Measurements from ENCODE around the gene CENPF. TPM values are rescaled to one million over a fixed set of nuclear protein-coding genes. Genes with fewer than 3 reads are reported as not detected.

CENPF gene
- total and polyA plus RNA-seq, 2 of the 13 experiments (the other 11 are each of a cell fraction or from before 2014, with no cell fraction given) = 14.7 to 84.9 TPM

DNA sequence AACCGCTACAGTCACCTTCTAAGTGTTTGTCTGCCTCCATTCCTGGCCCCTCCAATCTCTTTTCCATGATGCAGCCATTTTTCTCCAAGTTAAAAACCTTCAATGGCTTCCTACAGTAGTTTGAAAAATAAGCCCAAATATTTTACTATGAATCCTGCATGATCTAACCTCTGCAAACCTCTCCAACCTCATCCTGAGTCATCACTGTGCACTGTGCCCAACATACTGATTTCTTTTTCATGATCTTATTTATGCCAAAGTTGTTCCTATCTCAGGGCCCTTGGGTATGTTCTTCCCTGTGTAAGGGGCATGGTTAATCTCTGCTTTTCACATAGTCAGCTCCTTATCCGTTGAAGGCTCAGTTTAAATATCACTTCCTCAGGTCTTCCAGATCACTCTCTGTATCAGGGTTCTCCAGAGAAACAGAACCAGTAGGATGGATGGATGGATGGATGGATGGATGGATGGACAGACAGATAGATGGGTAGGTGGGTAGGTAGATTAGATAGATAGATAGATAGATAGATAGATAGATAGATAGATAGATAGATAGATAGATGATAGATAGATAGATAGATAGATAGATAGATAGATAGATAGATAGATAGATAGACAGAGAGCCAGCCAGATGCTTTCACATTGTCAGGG is 33.5 kb upstream of the CENPF start (continued):
- TF ChIP-seq, protein P1, sequence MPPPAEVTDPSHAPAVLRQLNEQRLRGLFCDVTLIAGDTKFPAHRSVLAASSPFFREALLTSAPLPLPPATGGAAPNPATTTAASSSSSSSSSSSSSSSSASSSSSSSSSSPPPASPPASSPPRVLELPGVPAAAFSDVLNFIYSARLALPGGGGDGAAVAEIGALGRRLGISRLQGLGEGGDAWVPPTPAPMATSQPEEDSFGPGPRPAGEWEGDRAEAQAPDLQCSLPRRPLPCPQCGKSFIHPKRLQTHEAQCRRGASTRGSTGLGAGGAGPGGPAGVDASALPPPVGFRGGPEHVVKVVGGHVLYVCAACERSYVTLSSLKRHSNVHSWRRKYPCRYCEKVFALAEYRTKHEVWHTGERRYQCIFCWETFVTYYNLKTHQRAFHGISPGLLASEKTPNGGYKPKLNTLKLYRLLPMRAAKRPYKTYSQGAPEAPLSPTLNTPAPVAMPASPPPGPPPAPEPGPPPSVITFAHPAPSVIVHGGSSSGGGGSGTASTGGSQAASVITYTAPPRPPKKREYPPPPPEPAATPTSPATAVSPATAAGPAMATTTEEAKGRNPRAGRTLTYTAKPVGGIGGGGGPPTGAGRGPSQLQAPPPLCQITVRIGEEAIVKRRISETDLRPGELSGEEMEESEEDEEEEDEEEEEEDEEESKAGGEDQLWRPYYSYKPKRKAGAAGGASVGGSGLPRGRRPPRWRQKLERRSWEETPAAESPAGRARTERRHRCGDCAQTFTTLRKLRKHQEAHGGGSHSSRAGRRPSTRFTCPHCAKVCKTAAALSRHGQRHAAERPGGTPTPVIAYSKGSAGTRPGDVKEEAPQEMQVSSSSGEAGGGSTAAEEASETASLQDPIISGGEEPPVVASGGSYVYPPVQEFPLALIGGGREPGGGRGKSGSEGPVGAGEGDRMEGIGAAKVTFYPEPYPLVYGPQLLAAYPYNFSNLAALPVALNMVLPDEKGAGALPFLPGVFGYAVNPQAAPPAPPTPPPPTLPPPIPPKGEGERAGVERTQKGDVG (CRISPR knock-in tag; IDR thresholded peaks at IDR 0.05; ENCODE audit: borderline replicate concordance) = no peak
- no peak for TF ChIP-seq TOE1 (CRISPR knock-in tag; IDR thresholded peaks at IDR 0.05)
- TF ChIP-seq, protein P2, sequence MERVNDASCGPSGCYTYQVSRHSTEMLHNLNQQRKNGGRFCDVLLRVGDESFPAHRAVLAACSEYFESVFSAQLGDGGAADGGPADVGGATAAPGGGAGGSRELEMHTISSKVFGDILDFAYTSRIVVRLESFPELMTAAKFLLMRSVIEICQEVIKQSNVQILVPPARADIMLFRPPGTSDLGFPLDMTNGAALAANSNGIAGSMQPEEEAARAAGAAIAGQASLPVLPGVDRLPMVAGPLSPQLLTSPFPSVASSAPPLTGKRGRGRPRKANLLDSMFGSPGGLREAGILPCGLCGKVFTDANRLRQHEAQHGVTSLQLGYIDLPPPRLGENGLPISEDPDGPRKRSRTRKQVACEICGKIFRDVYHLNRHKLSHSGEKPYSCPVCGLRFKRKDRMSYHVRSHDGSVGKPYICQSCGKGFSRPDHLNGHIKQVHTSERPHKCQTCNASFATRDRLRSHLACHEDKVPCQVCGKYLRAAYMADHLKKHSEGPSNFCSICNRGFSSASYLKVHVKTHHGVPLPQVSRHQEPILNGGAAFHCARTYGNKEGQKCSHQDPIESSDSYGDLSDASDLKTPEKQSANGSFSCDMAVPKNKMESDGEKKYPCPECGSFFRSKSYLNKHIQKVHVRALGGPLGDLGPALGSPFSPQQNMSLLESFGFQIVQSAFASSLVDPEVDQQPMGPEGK (CRISPR knock-in tag; IDR thresholded peaks at IDR 0.05) = no peak

DNA sequence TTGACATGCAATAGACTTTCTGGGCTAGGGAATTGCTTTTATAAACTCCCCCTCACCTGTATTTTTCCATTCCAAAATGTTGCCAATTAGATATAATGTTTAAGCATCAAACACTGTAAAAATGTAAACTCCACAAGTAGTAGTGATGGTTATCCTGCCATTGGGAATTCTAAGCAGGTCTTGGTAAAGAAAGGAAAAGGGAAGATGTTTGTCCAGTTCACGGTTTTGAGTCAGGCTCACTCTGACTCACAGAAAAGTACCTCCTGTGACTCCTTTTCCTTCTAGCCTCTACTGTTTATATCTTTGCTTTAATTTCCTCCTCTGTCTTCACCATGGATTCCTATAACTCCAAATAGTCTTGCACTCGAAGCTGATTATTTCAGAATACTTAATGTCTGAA is 32.6 kb upstream of the CENPF start:
- no peaks in the 10 kb centered on the region for H4K20me1 ChIP-seq (ENCODE audit: insufficient read depth, low read length)
- H3K9ac ChIP-seq (ENCODE audit: insufficient read depth, low read depth, low read length) = no peak overlapping the region
- no peaks in the 10 kb centered on the region for H3K79me2 ChIP-seq (ENCODE audit: insufficient read depth, low read length)
- no peak overlapping the region for H3K4me2 ChIP-seq (ENCODE audit: low read depth, low read length)
- 5% methylated on average over 2 of the region's 2 CpGs for WGBS (ENCODE audit: low lambda C conversion rate)
- no TSS peak for BruUV-seq (replicated peaks)
- no peaks in the 10 kb centered on the region for H3K36me3 ChIP-seq (replicated peaks in 1 of 2; ENCODE audit: control insufficient read depth in 1 of 2, insufficient read depth in 2 of 2, low read length in 2 of 2)
- ChIA-PET POLR2A (no interaction called here), CTCF (ENCODE audit: low intra/inter-chr PET ratio, low total read pairs) (no interaction called here)
- intact Hi-C loops (cut with micrococcal nuclease; ENCODE audit: unreplicated experiment) (no loop called here), in situ Hi-C loops (cut with HindIII; ENCODE audit: extremely low pct_ligation_motif_present, low pct_unique_long_range_greater_than_20kb) (no loop called here)
- H3K9me3 ChIP-seq (ENCODE audit: low read length) = no peaks in the 10 kb centered on the region
- H3K27ac ChIP-seq (ENCODE audit: extremely low read length, insufficient read depth, low read length) = no peak overlapping the region
- ATAC-seq = no peak
- peaks cover 0 to 12% of the 10 kb centered on the region in 2 experiments; a peak in 3 of 5 replicates for H3K27me3 ChIP-seq (ENCODE audit: control insufficient read depth in 1 of 2, insufficient read depth in 2 of 2, low read length in 2 of 2)
- no peak for FAIRE-seq
- no peak for DNase-seq (ENCODE audit: low spot score)
- no peaks in the 10 kb centered on the region for H3K4me1 ChIP-seq (ENCODE audit: insufficient read depth, low read length)
- H2AFZ ChIP-seq (ENCODE audit: low read length) = no peak overlapping the region
- H3K4me3 ChIP-seq (replicated peaks in 1 of 3; ENCODE audit: insufficient read depth in 1 of 3, low read depth in 2 of 3, low read length in 3 of 3) = no peak overlapping the region
- TF ChIP-seq, protein P3, sequence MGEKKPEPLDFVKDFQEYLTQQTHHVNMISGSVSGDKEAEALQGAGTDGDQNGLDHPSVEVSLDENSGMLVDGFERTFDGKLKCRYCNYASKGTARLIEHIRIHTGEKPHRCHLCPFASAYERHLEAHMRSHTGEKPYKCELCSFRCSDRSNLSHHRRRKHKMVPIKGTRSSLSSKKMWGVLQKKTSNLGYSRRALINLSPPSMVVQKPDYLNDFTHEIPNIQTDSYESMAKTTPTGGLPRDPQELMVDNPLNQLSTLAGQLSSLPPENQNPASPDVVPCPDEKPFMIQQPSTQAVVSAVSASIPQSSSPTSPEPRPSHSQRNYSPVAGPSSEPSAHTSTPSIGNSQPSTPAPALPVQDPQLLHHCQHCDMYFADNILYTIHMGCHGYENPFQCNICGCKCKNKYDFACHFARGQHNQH (CRISPR knock-in tag; IDR thresholded peaks at IDR 0.05) = no peak
- TF ChIP-seq IRX3 (CRISPR knock-in tag; IDR thresholded peaks at IDR 0.05; ENCODE audit: borderline replicate concordance, low read depth) (no peak), ZNF317 (CRISPR knock-in tag; IDR thresholded peaks at IDR 0.05) (no peak), KDM1A (CRISPR knock-in tag; IDR thresholded peaks at IDR 0.05) (no peak), HOXA7 (CRISPR knock-in tag; IDR thresholded peaks at IDR 0.05) (no peak), GATAD1 (CRISPR knock-in tag; IDR thresholded peaks at IDR 0.05) (no peak)
- TF ChIP-seq, protein P4, sequence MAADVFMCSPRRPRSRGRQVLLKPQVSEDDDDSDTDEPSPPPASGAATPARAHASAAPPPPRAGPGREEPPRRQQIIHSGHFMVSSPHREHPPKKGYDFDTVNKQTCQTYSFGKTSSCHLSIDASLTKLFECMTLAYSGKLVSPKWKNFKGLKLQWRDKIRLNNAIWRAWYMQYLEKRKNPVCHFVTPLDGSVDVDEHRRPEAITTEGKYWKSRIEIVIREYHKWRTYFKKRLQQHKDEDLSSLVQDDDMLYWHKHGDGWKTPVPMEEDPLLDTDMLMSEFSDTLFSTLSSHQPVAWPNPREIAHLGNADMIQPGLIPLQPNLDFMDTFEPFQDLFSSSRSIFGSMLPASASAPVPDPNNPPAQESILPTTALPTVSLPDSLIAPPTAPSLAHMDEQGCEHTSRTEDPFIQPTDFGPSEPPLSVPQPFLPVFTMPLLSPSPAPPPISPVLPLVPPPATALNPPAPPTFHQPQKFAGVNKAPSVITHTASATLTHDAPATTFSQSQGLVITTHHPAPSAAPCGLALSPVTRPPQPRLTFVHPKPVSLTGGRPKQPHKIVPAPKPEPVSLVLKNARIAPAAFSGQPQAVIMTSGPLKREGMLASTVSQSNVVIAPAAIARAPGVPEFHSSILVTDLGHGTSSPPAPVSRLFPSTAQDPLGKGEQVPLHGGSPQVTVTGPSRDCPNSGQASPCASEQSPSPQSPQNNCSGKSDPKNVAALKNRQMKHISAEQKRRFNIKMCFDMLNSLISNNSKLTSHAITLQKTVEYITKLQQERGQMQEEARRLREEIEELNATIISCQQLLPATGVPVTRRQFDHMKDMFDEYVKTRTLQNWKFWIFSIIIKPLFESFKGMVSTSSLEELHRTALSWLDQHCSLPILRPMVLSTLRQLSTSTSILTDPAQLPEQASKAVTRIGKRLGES (CRISPR knock-in tag; IDR thresholded peaks at IDR 0.05; ENCODE audit: borderline replicate concordance) = no peak
